OCI-LY7 (cell line): ENCODE measurements around the gene KCNK16. TPM values are rescaled to one million over a fixed set of nuclear protein-coding genes. Genes with fewer than 3 reads are reported as not detected.

ENCODE experiments used
- BruUV-seq: library from RNA; stranded (reverse); fragments of 400-500 nt; replicated peaks from 2 replicates; lab custom pipeline; 2021; lab: Mats Ljungman, UMichigan
- CTCF ChIA-PET: fragments of 300-600 bp; sonication (Branson Sonifier 250); formaldehyde crosslinking; loops from one replicate; lab custom pipeline; 2022; ENCODE audit warnings: antibody characterized with exemption; ENCODE audit not compliant: unreplicated experiment; lab: Charles Lee
- POLR2A ChIA-PET: fragments of 300-600 bp; sonication (Branson Sonifier 250); formaldehyde crosslinking; loops from one replicate; lab custom pipeline; 2022; ENCODE audit warnings: antibody characterized with exemption; lab: Charles Lee
- DNase-seq: peaks from one replicate; pipeline ENCODE4 v3.0.0-alpha.2; 2015; ENCODE audit warnings: low spot score
- H2AFZ ChIP-seq: fragments of 200-600 bp; sonication (generic), shearing (Covaris generic); 2 replicates; pipeline ENCODE4 v1.6.1; 2014; ENCODE audit warnings: mild to moderate bottlenecking, antibody characterized with exemption, low read length, moderate library complexity
- H3K27ac ChIP-seq: fragments of 200-600 bp; sonication (generic); 2 replicates; pipeline ENCODE4 v1.5.1; 2014; ENCODE audit warnings: mixed run types, low read depth, mild to moderate bottlenecking, moderate library complexity, low read length, inconsistent platforms; ENCODE audit not compliant: poor library complexity, severe bottlenecking
- H3K36me3 ChIP-seq: fragments of 200-600 bp; sonication (generic); 2 replicates; pipeline ENCODE4 v1.6.1; 2014; ENCODE audit warnings: mild to moderate bottlenecking, antibody characterized with exemption, low read length, moderate library complexity, mixed read lengths; ENCODE audit not compliant: insufficient read depth
- H3K4me1 ChIP-seq: fragments of 200-600 bp; sonication (generic); 2 replicates; pipeline ENCODE4 v1.5.1; 2014; ENCODE audit warnings: mild to moderate bottlenecking, low read length; ENCODE audit not compliant: insufficient read depth, poor library complexity, severe bottlenecking
- H3K4me2 ChIP-seq: fragments of 200-600 bp; sonication (generic); 2 replicates; pipeline ENCODE4 v1.6.1; 2014; ENCODE audit warnings: mild to moderate bottlenecking, low read length
- H3K4me3 ChIP-seq: fragments of 200-600 bp; sonication (generic); 2 replicates; pipeline ENCODE4 v1.5.1; 2014; ENCODE audit warnings: mild to moderate bottlenecking, low read depth, low read length; ENCODE audit not compliant: poor library complexity, severe bottlenecking
- H3K79me2 ChIP-seq: fragments of 200-600 bp; sonication (generic); 2 replicates; pipeline ENCODE4 v1.6.1; 2016; ENCODE audit warnings: low read depth, mild to moderate bottlenecking, low read length, moderate library complexity, mixed read lengths; ENCODE audit not compliant: insufficient read depth
- H3K9me2 ChIP-seq: fragments of 200-600 bp; sonication (generic); 2 replicates; pipeline ENCODE4 v1.6.1; 2016; ENCODE audit warnings: mild to moderate bottlenecking, low read length, mixed read lengths; ENCODE audit not compliant: insufficient read depth
- H3K9me3 ChIP-seq: fragments of 200-600 bp; sonication (generic); 2 replicates; pipeline ENCODE4 v1.6.1; 2014; ENCODE audit warnings: mild to moderate bottlenecking, mixed run types, low read length, mixed read lengths
- H4K20me1 ChIP-seq: fragments of 200-600 bp; sonication (generic); 2 replicates; pipeline ENCODE4 v1.6.1; 2014; ENCODE audit warnings: mild to moderate bottlenecking, antibody characterized with exemption, low read length, moderate library complexity, mixed read lengths; ENCODE audit not compliant: insufficient read depth
- EZH2phosphoT487 ChIP-seq: fragments of 200-600 bp; sonication (generic); IDR thresholded peaks from 2 replicates; pipeline ENCODE4 v1.6.1; 2018; ENCODE audit warnings: low read depth, borderline replicate concordance, mild to moderate bottlenecking, mixed run types, antibody characterized with exemption, low read length, moderate library complexity, mixed read lengths
- intact Hi-C: fragments of 100-400 bp; cut with micrococcal nuclease; formaldehyde crosslinking; loops from one replicate; pipeline ENCODE4 v1.10.0; 2022; ENCODE audit not compliant: unreplicated experiment
- total RNA-seq, 2 experiments: library from RNA; depleted of rRNA in 1 of 2; stranded (reverse); fragments of >200 nt in 1 of 2; shearing (Covaris generic) in 1 of 2; gene quantifications; 2 replicates each; pipeline ENCODE4 v1.2.3, GENCODE V29; 2014 to 2022
- TF ChIP-seq, protein P1 (sequence below): fragments of 200-600 bp; sonication (generic); conservative IDR thresholded peaks from 2 replicates; pipeline ENCODE4 v1.5.1; 2014; ENCODE audit warnings: mild to moderate bottlenecking, antibody characterized with exemption, low read length, moderate library complexity, mixed read lengths

The KCNK16 gene
- total RNA-seq, 2 experiments from 2014 or later = not detected

DNA sequence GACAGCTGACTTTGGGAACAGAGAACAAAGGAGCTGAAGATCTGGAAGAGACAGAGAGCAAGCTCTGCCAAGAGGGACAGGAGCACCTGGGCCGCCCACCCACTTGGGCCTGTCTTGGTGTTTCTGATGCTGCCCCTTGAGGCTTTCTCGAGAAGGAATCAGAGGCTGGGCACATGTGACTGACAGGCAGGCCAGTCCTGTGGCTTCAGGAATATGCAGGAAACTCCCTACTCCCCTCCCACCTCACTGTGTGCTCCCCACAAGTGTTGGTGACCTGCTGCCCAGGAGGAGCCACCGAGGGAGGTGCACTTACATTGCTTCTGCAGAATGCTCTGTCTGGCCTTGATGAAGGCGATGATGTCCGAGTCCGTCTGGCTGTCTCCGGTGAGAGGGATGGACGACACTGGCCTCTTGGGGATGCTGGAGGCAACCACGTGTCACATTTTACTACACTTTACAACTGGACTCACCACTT, 20.9 kb upstream of the KCNK16 start:
- no peak for DNase-seq
- Histone ChIP-seq H3K4me2 (no peak overlapping the region), H3K9me3 (no peaks in the 10 kb centered on the region), H2AFZ (no peak overlapping the region), H4K20me1 (no peaks in the 10 kb centered on the region), H3K27ac (no peak overlapping the region), H3K4me3 (no peak overlapping the region), H3K9me2 (no peaks in the 10 kb centered on the region), H3K79me2 (no peaks in the 10 kb centered on the region), H3K36me3 (no peaks in the 10 kb centered on the region), H3K4me1 (no peaks in the 10 kb centered on the region)
- ChIA-PET POLR2A (no interaction called here), CTCF (no interaction called here)
- TF ChIP-seq EZH2phosphoT487 = no peak
- TF ChIP-seq, protein P1, sequence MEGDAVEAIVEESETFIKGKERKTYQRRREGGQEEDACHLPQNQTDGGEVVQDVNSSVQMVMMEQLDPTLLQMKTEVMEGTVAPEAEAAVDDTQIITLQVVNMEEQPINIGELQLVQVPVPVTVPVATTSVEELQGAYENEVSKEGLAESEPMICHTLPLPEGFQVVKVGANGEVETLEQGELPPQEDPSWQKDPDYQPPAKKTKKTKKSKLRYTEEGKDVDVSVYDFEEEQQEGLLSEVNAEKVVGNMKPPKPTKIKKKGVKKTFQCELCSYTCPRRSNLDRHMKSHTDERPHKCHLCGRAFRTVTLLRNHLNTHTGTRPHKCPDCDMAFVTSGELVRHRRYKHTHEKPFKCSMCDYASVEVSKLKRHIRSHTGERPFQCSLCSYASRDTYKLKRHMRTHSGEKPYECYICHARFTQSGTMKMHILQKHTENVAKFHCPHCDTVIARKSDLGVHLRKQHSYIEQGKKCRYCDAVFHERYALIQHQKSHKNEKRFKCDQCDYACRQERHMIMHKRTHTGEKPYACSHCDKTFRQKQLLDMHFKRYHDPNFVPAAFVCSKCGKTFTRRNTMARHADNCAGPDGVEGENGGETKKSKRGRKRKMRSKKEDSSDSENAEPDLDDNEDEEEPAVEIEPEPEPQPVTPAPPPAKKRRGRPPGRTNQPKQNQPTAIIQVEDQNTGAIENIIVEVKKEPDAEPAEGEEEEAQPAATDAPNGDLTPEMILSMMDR = no peak
- intact Hi-C loops = no loop called here
- no TSS peak for BruUV-seq

DNA sequence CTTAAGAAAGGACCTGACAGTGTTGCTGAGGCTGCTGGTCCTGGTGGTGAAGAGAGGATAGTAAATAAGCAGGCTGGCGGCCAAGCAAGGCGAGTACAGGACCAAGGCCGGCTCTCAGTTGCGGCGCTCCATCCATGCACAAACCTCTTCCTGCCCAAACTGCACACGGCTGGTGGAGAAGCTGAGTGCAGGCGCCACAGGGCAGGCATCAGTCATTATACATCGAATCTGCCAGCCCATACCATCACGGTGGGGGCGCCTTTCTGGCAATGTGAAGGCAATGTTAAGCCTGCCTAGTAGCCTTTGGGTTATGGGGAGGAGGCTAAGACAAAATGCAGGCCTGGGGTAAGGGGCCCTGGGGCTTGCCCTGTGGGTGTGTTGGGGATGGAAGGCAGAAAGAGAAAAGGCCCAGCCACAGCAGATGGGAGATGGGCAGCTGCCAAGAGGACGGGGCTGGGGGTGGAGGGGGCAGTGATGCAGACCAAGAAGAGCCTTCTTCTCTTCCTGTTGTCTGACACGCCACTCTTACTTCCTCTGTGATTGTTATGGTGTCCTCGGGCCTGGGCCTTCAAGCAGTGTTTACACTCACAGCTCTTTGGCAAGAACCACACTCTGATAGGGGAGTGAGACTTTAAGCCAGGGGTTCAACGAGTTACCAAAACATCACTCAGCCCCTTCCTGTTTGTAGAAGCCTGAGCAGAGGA, 20.3 kb upstream of the KCNK16 start:
- Histone ChIP-seq H3K27ac (no peak overlapping the region), H4K20me1 (no peaks in the 10 kb centered on the region), H2AFZ (no peak overlapping the region), H3K9me3 (no peaks in the 10 kb centered on the region), H3K4me2 (no peak overlapping the region), H3K36me3 (no peaks in the 10 kb centered on the region), H3K79me2 (no peaks in the 10 kb centered on the region), H3K4me1 (no peaks in the 10 kb centered on the region), H3K4me3 (no peak overlapping the region), H3K9me2 (no peaks in the 10 kb centered on the region)
- intact Hi-C loops = no loop called here
- no peak for DNase-seq
- ChIA-PET CTCF (no interaction called here), POLR2A (no interaction called here)
- no TSS peak for BruUV-seq
- TF ChIP-seq EZH2phosphoT487 = no peak
- TF ChIP-seq, protein P1 = no peak

DNA sequence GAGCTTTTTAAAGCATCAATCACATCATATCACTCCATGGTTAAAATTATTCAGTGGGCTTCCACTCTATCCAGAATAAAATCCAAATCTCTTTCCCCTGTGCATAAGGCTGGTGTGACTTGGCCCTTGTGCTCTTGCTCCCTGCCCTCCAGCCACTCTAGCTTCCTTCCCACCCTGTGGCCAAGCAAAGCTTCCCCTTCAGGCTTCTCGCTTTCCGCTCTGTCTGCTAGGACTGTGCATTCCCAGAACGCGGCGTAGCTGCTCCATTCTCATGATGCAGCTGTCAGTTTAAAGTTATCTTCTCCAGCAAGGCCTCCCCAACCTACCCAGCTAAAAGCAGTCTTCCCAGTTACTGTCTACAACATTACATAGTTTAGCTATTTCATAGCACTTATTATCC, 19.4 kb upstream of the KCNK16 start:
- BruUV-seq = no TSS peak
- no peak overlapping the region for H3K4me2 ChIP-seq
- no peak overlapping the region for H3K4me3 ChIP-seq
- intact Hi-C loops = no loop called here
- no peaks in the 10 kb centered on the region for H3K9me2 ChIP-seq
- no peaks in the 10 kb centered on the region for H3K79me2 ChIP-seq
- ChIA-PET POLR2A (interaction anchor here (0.8 kb wide), 1 partner anchor 13 kb away, joined by 3 read pairs; no protein-coding TSS in a partner anchor), CTCF (no interaction called here)
- no peak overlapping the region for H2AFZ ChIP-seq
- no peaks in the 10 kb centered on the region for H3K4me1 ChIP-seq
- H3K27ac ChIP-seq = no peak overlapping the region
- TF ChIP-seq EZH2phosphoT487 = no peak
- no peaks in the 10 kb centered on the region for H3K36me3 ChIP-seq
- no peaks in the 10 kb centered on the region for H3K9me3 ChIP-seq
- DNase-seq = no peak
- H4K20me1 ChIP-seq = no peaks in the 10 kb centered on the region
